GM23338 (cell line): ENCODE measurements around the gene KIF6. TPM values are rescaled to one million over a fixed set of nuclear protein-coding genes. Genes with fewer than 3 reads are reported as not detected.

Experiments
- EZH2 ChIP-seq: fragments of 200-600 bp; sonication (generic); IDR thresholded peaks from one replicate; pipeline ENCODE4 v1.8.0; 2017; ENCODE audit warnings: antibody characterized with exemption, mild to moderate bottlenecking, low read depth; ENCODE audit not compliant: unreplicated experiment
- JUNB ChIP-seq: IDR thresholded peaks from one replicate; pipeline ENCODE4 v1.6.1; 2016; ENCODE audit warnings: antibody characterized with exemption; ENCODE audit not compliant: unreplicated experiment
- POLR2AphosphoS5 ChIP-seq: IDR thresholded peaks from 2 replicates; pipeline ENCODE4 v1.6.1; 2016; ENCODE audit warnings: antibody characterized with exemption, low read depth
- polyA plus RNA-seq: library from polyadenylated mRNA; unstranded; fragments of >200 nt; fragmentation: Nextera tagmentation; extraction: Ambion mirVana; gene quantifications from 2 replicates; pipeline ENCODE4 v1.2.1, GENCODE V29; 2016
- small RNA-seq: library from RNA; depleted of rRNA; stranded (forward); fragments of <200 nt; gene quantifications from one replicate; pipeline ENCODE3, GENCODE V24; 2014; ENCODE audit warnings: low replicate concordance
- total RNA-seq: library from RNA; depleted of rRNA; stranded (reverse); fragments of >200 nt; shearing (Covaris generic); gene quantifications from 2 replicates; pipeline ENCODE4 v1.2.3, GENCODE V29; 2014; rRNA removed
- TF ChIP-seq, protein P1 (sequence below): IDR thresholded peaks from 2 replicates; pipeline ENCODE4 v1.6.1; 2016; ENCODE audit warnings: antibody characterized with exemption

The KIF6 gene
- total and polyA plus RNA-seq, 2 experiments from 2014 or later = 0.87 to 1.7 TPM

DNA sequence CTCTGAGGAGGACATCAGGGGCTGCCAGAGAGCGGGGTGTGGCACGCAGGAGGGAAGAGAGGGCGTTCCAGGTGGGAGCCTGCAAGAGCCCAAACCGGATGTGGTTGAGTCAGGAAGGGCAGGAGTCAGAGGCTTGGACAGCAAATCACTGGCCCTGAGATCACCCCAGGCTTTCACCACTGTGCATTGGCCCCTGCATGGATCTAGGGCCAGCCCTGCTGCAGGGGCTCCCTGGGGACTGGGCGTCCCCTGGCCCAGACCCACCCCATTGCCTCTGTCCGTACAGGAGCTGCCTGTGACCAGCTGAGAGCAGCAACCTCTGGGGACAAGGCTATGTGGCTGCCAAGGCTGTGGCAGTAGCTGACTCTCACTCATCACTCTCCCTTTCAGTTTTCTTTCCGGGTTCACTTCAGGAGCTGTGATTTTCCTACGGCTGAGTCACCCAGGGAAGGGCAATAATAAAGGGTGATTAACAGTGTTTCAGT lies 444.9 kb downstream of the KIF6 start (continued):
- TF ChIP-seq, protein P1, sequence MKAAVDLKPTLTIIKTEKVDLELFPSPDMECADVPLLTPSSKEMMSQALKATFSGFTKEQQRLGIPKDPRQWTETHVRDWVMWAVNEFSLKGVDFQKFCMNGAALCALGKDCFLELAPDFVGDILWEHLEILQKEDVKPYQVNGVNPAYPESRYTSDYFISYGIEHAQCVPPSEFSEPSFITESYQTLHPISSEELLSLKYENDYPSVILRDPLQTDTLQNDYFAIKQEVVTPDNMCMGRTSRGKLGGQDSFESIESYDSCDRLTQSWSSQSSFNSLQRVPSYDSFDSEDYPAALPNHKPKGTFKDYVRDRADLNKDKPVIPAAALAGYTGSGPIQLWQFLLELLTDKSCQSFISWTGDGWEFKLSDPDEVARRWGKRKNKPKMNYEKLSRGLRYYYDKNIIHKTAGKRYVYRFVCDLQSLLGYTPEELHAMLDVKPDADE = no peak
- TF ChIP-seq POLR2AphosphoS5 (no peak), EZH2 (no peak), JUNB (no peak)

Small RNA genes lying within 50 kb of the gene (small RNA-seq; reads per million reads assigned to genes)
- not detected for gene RNU1-54P

Other genes with a start within 250 kb of the KIF6 start
- 2.5 and 4.9 TPM in 2 replicates for gene DAAM2, start 67.0 kb upstream of the KIF6 start, total RNA-seq
- gene DAAM2, start 67.0 kb upstream of the KIF6 start, polyA plus RNA-seq = 1.4 and 2.2 TPM in 2 replicates
- gene MOCS1, start 209.1 kb upstream of the KIF6 start, total RNA-seq = 21.5 and 28.1 TPM in 2 replicates
- gene MOCS1, start 209.1 kb upstream of the KIF6 start, polyA plus RNA-seq = 13.9 and 17.2 TPM in 2 replicates